Sigmoid colon (tissue), 4 donors: ENCODE measurements around the gene TNK2.

Experiments
- POLR2AphosphoS5 ChIP-seq, 4 donors: sonication (generic); formaldehyde crosslinking; IDR thresholded peaks; one replicate each; pipeline ENCODE4 v1.6.1; 2017; ENCODE audit warnings: antibody characterized with exemption in 4 of 4
- TF ChIP-seq, protein P1 (sequence below), 4 experiments: fragments of 450-650 bp in 3 of 4; fragments of 200-600 bp in 1 of 4; IDR thresholded peaks; one replicate each; pipeline ENCODE4 v1.5.1; 2016 to 2019; ENCODE audit warnings: antibody characterized with exemption in 4 of 4, mild to moderate bottlenecking in 3 of 4, moderate library complexity in 2 of 4

DNA sequence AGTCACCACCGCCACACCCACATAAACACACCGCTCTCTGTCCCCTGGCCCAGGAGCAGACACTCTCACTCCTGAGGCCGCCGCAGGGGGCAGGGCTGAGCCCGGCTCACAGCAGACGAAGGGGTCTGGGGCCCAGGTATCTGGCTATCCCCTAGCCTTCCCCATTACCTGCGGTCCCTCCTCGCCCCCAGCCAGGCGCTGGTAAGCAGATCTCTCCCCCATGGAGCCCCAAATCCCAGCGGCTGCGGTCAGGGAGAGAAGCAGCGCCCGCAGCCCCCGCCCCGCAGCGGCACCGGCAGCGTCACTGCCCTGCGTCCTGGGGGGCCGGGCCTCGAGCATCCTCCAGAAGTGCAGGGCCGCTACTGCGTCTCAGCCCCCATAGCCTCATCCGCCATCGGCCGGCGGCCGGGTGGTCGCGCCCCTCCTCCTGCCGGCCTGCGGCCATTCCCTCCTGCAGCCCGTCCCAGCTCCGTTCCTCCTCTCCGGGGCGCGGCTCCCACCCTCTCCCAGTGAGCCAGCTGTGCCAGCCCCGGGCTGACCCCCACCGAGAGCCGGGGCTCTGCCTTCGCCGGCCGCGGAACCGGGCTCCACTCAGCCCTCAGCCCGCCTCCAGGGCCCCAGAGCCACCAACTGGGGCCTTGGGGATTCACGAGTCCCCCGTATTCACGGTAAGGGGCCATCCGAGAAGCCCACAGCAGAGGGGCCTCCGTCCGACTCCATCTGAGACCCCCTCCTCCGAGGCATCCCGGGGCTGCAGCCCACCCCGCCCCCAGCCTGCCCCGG lies 13.1 kb downstream of the TNK2 start:
- TF ChIP-seq POLR2AphosphoS5 (IDR thresholded peaks at IDR 0.05) = no peak
- TF ChIP-seq, protein P1, sequence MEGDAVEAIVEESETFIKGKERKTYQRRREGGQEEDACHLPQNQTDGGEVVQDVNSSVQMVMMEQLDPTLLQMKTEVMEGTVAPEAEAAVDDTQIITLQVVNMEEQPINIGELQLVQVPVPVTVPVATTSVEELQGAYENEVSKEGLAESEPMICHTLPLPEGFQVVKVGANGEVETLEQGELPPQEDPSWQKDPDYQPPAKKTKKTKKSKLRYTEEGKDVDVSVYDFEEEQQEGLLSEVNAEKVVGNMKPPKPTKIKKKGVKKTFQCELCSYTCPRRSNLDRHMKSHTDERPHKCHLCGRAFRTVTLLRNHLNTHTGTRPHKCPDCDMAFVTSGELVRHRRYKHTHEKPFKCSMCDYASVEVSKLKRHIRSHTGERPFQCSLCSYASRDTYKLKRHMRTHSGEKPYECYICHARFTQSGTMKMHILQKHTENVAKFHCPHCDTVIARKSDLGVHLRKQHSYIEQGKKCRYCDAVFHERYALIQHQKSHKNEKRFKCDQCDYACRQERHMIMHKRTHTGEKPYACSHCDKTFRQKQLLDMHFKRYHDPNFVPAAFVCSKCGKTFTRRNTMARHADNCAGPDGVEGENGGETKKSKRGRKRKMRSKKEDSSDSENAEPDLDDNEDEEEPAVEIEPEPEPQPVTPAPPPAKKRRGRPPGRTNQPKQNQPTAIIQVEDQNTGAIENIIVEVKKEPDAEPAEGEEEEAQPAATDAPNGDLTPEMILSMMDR (IDR thresholded peaks at IDR 0.05) = no peak
